ENCODE data around the gene EVA1C. TPM values are rescaled to one million over a fixed set of nuclear protein-coding genes. Genes with fewer than 3 reads are reported as not detected.
A peak's percentile ranks its signal among the peaks of the same experiment; 100 is the strongest.
"Not testable (repeated sequence)": the region's sequence is repeated elsewhere in the genome, so short reads cannot be mapped to it uniquely, and the experiment has no call there.

Gene EVA1C
- total and polyA plus RNA-seq, 2 donors (not counting 3 experiments of a cell fraction or from before 2014, with no cell fraction given) = 22.8 to 38.6 TPM

DNA sequence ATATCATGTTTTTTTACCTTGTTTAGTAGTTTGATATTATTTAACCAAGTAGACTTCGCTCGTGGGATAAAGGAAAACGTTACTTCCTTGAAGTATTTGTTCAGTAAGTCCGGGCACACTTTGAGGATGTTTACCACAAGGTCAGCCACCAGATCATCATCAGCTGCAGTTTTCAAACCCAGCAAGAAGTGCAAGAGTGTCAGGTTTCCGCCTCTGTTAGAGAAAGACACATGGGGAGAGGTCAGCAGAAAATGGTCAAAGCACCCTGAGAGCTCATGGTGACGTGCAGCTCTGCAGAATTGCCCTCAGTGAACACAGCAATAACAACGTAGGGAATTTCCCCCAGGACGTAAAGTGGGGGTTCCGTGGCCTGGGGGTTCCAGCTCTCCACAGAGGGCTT, 44.1 kb upstream of the EVA1C start:
- Histone ChIP-seq H3K36me3 (ENCODE audit: control insufficient read depth in 2 of 2, extremely low read depth in 1 of 2, insufficient read depth in 2 of 2, low read length in 2 of 2) (peaks cover 11 to 22% of the 10 kb centered on the region in 2 experiments), H3K4me1 (ENCODE audit: control insufficient read depth, extremely low read depth, insufficient read depth, low read length) (peaks cover 29% of the 10 kb centered on the region), H3K27me3 (ENCODE audit: control insufficient read depth in 2 of 2, insufficient read depth in 2 of 2, low read length in 2 of 2) (no peaks in the 10 kb centered on the region), H2AFZ (ENCODE audit: low read depth, low read length) (no peak overlapping the region), H4K20me1 (replicated peaks; ENCODE audit: control insufficient read depth, extremely low read depth, insufficient read depth, low read length) (no peaks in the 10 kb centered on the region), H3K4me2 (ENCODE audit: insufficient read depth, low read length) (no peak overlapping the region), H3K9me1 (replicated peaks; ENCODE audit: control insufficient read depth, extremely low read depth, insufficient read depth, low read length) (no peaks in the 10 kb centered on the region), H3K9me3 (replicated peaks; ENCODE audit: control insufficient read depth, insufficient read depth, low read length) (no peaks in the 10 kb centered on the region), H3K27ac (ENCODE audit: insufficient read depth, low read depth, low read length) (peak overlapping the region; percentile 10), H3K4me3 (replicated peaks in 1 of 3; ENCODE audit: insufficient read depth in 1 of 3, low read depth in 1 of 3, low read length in 3 of 3) (no peak overlapping the region), H3K79me2 (ENCODE audit: control insufficient read depth, insufficient read depth, low read length) (peaks cover 3% of the 10 kb centered on the region), H3K9ac (replicated peaks; ENCODE audit: extremely low read depth, insufficient read depth, low read length) (no peak overlapping the region)
- no TSS peak for BruUV-seq (replicated peaks)
- POLR2A ChIA-PET = no interaction called here
- DNase-seq (ENCODE audit: low read depth, low spot score) (peak; percentile 93), FAIRE-seq (peak; percentile 63)
- dilution Hi-C loops (cut with MboI; ENCODE audit: extremely low pct_ligation_motif_present, low sequenced_read_pairs) (no loop called here), intact Hi-C loops (cut with micrococcal nuclease) (no loop called here)
- CTCF ChIA-PET = no interaction called here
- TF ChIP-seq MYC (IDR thresholded peaks at IDR 0.05; ENCODE audit: low read depth, low read length) (no peak), FOS (IDR thresholded peaks at IDR 0.05; ENCODE audit: borderline replicate concordance, insufficient read depth, low read length) (no peak), EZH2 (IDR thresholded peaks at IDR 0.05; ENCODE audit: borderline replicate concordance, low read depth, low read length, severe bottlenecking) (no peak), POLR2AphosphoS5 (IDR thresholded peaks at IDR 0.05; ENCODE audit: insufficient read depth, low read depth, low read length) (no peak), GATA2 (IDR thresholded peaks at IDR 0.05; ENCODE audit: insufficient read depth, insufficient read length, low read depth, low read length) (no peak), POLR2A (IDR thresholded peaks at IDR 0.05; ENCODE audit: low read depth, low read length) (no peak), JUN (IDR thresholded peaks at IDR 0.05; ENCODE audit: borderline replicate concordance, insufficient read depth, insufficient read length, low read depth) (no peak)
- TF ChIP-seq, protein P1, sequence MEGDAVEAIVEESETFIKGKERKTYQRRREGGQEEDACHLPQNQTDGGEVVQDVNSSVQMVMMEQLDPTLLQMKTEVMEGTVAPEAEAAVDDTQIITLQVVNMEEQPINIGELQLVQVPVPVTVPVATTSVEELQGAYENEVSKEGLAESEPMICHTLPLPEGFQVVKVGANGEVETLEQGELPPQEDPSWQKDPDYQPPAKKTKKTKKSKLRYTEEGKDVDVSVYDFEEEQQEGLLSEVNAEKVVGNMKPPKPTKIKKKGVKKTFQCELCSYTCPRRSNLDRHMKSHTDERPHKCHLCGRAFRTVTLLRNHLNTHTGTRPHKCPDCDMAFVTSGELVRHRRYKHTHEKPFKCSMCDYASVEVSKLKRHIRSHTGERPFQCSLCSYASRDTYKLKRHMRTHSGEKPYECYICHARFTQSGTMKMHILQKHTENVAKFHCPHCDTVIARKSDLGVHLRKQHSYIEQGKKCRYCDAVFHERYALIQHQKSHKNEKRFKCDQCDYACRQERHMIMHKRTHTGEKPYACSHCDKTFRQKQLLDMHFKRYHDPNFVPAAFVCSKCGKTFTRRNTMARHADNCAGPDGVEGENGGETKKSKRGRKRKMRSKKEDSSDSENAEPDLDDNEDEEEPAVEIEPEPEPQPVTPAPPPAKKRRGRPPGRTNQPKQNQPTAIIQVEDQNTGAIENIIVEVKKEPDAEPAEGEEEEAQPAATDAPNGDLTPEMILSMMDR (IDR thresholded peaks at IDR 0.05; ENCODE audit: extremely low read depth in 1 of 2, insufficient read depth in 1 of 2, low read depth in 1 of 2, low read length in 2 of 2) = no peak
- TF ChIP-seq, protein P2, sequence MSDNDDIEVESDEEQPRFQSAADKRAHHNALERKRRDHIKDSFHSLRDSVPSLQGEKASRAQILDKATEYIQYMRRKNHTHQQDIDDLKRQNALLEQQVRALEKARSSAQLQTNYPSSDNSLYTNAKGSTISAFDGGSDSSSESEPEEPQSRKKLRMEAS (IDR thresholded peaks at IDR 0.05; ENCODE audit: insufficient read depth, insufficient read length) = no peak

DNA sequence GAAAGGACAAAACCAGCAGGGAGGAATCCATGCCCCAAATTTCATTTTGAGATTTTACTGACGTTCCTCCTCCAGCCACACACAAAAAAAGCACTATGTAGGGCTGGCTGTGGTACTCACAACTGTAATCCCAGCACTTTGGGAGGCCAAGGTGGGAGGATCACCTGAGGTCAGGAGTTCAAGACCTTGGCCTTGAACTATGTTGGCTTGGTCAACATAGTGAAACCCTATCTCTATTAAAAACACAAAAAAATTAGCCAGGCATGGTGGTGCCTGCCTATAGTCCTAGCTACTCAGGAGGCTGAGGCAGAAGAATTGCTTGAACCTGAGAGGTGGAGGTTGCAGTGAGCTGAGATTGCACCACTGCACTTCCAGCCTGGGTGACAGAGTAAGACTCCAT, 43.5 kb upstream of the EVA1C start:
- POLR2A ChIA-PET; H3K9me1 ChIP-seq (replicated peaks; ENCODE audit: control insufficient read depth, extremely low read depth, insufficient read depth, low read length); H2AFZ ChIP-seq (ENCODE audit: low read depth, low read length); H3K4me3 ChIP-seq (replicated peaks in 1 of 3; ENCODE audit: insufficient read depth in 1 of 3, low read depth in 1 of 3, low read length in 3 of 3); H4K20me1 ChIP-seq (replicated peaks; ENCODE audit: control insufficient read depth, extremely low read depth, insufficient read depth, low read length); intact Hi-C loops (cut with micrococcal nuclease); H3K9ac ChIP-seq (replicated peaks; ENCODE audit: extremely low read depth, insufficient read depth, low read length); BruUV-seq (replicated peaks); H3K4me2 ChIP-seq (ENCODE audit: insufficient read depth, low read length); CTCF ChIA-PET; H3K27me3 ChIP-seq (ENCODE audit: control insufficient read depth in 2 of 2, insufficient read depth in 2 of 2, low read length in 2 of 2); dilution Hi-C loops (cut with MboI; ENCODE audit: extremely low pct_ligation_motif_present, low sequenced_read_pairs); H3K9me3 ChIP-seq (replicated peaks; ENCODE audit: control insufficient read depth, insufficient read depth, low read length); H3K27ac ChIP-seq (ENCODE audit: insufficient read depth, low read depth, low read length); DNase-seq (ENCODE audit: low read depth, low spot score); FAIRE-seq; H3K79me2 ChIP-seq (ENCODE audit: control insufficient read depth, insufficient read depth, low read length): not testable (repeated sequence)
- Histone ChIP-seq H3K36me3 (ENCODE audit: control insufficient read depth in 2 of 2, extremely low read depth in 1 of 2, insufficient read depth in 2 of 2, low read length in 2 of 2) (peaks cover 13 to 22% of the 10 kb centered on the region in 2 experiments), H3K4me1 (ENCODE audit: control insufficient read depth, extremely low read depth, insufficient read depth, low read length) (peaks cover 29% of the 10 kb centered on the region)

Measured in endothelial cell of umbilical vein (primary cell).